PC-3 (cell line): ENCODE data around the gene OPRD1. TPM values are rescaled to one million over a fixed set of nuclear protein-coding genes. Genes with fewer than 3 reads are reported as not detected.

Experiments used
- ATAC-seq: fragments of 200-7000 bp; cut with Tn5 transposase; 2 replicates; pipeline ENCODE4 v1.9.1; 2020; ENCODE audit warnings: mild to moderate bottlenecking, moderate library complexity
- BruUV-seq: library from RNA; stranded (reverse); fragments of 400-500 nt; replicated peaks from 2 replicates; lab custom pipeline; 2021; lab: Mats Ljungman, UMichigan
- CTCF ChIA-PET: fragments of 300-600 bp; sonication (Branson Sonifier 250); formaldehyde crosslinking; loops from one replicate; lab custom pipeline; 2022; ENCODE audit warnings: antibody characterized with exemption; lab: Charles Lee
- POLR2A ChIA-PET: fragments of 300-600 bp; sonication (Branson Sonifier 250); formaldehyde crosslinking; loops from one replicate; lab custom pipeline; 2022; ENCODE audit warnings: antibody characterized with exemption; ENCODE audit not compliant: unreplicated experiment; lab: Charles Lee
- DNase-seq: peaks from one replicate; pipeline ENCODE4 v3.0.0-alpha.2; 2015
- H2AFZ ChIP-seq: fragments of 300-600 bp; sonication (generic); 2 replicates; pipeline ENCODE4 v1.6.0; 2016; ENCODE audit warnings: antibody characterized with exemption, low read length
- H3F3A ChIP-seq: fragments of 300-600 bp; sonication (generic); one replicate; pipeline ENCODE4 v1.6.0; 2017; ENCODE audit warnings: antibody characterized with exemption, low read length, control low read depth, mild to moderate bottlenecking; ENCODE audit not compliant: unreplicated experiment
- H3K27ac ChIP-seq: fragments of 300-600 bp; sonication (generic); 2 replicates; pipeline ENCODE4 v1.5.1; 2016; ENCODE audit warnings: mild to moderate bottlenecking, low read length
- H3K27me3 ChIP-seq: fragments of 300-600 bp; sonication (generic); 2 replicates; pipeline ENCODE4 v1.6.1; 2016; ENCODE audit warnings: low read length, mixed read lengths
- H3K36me3 ChIP-seq: fragments of 300-600 bp; sonication (generic); 2 replicates; pipeline ENCODE4 v1.6.1; 2016; ENCODE audit warnings: low read depth, mixed run types, low read length, mixed read lengths
- H3K4me1 ChIP-seq: fragments of 300-600 bp; sonication (generic); 2 replicates; pipeline ENCODE4 v1.5.1; 2016; ENCODE audit warnings: low read length; ENCODE audit not compliant: insufficient read depth
- H3K4me2 ChIP-seq: fragments of 300-600 bp; sonication (generic); 2 replicates; pipeline ENCODE4 v1.6.0; 2016; ENCODE audit warnings: low read length
- H3K4me3 ChIP-seq: fragments of 300-600 bp; sonication (generic); 2 replicates; pipeline ENCODE4 v1.5.1; 2016; ENCODE audit warnings: mild to moderate bottlenecking, low read length, mixed read lengths
- H3K79me2 ChIP-seq: fragments of 300-600 bp; sonication (generic); 2 replicates; pipeline ENCODE4 v1.6.1; 2017; ENCODE audit warnings: low read length, mixed read lengths
- H3K9ac ChIP-seq: fragments of 300-600 bp; sonication (generic); 2 replicates; pipeline ENCODE4 v1.6.0; 2016; ENCODE audit warnings: mild to moderate bottlenecking, low read length
- H3K9me2 ChIP-seq: fragments of 300-600 bp; sonication (generic); replicated peaks from 2 replicates; pipeline ENCODE4 v1.6.1; 2016; ENCODE audit warnings: mixed run types, low read length, mixed read lengths
- H3K9me3 ChIP-seq: fragments of 300-600 bp; sonication (generic); 2 replicates; pipeline ENCODE4 v1.6.1; 2016; ENCODE audit warnings: low read length, mixed read lengths
- H4K20me1 ChIP-seq: fragments of 300-600 bp; sonication (generic); 2 replicates; pipeline ENCODE4 v1.6.1; 2016; ENCODE audit warnings: low read length, mixed read lengths
- CTCF ChIP-seq: fragments of 300-600 bp; sonication (generic); conservative IDR thresholded peaks from 2 replicates; pipeline ENCODE4 v1.5.1; 2017; ENCODE audit warnings: antibody characterized with exemption, low read depth, mild to moderate bottlenecking, low read length
- EZH2 ChIP-seq: fragments of 300-600 bp; sonication (generic); IDR thresholded peaks from one replicate; pipeline ENCODE4 v1.6.1; 2017; ENCODE audit warnings: antibody characterized with exemption, mild to moderate bottlenecking, low read length; ENCODE audit not compliant: unreplicated experiment
- EZH2phosphoT487 ChIP-seq: fragments of 300-600 bp; sonication (generic); IDR thresholded peaks from 2 replicates; pipeline ENCODE4 v1.6.1; 2018; ENCODE audit warnings: mild to moderate bottlenecking, antibody characterized with exemption, low read length, borderline replicate concordance
- intact Hi-C: fragments of 100-400 bp; cut with micrococcal nuclease; formaldehyde crosslinking; loops from 2 replicates; pipeline ENCODE4 v1.9.0; 2023
- total RNA-seq: library from RNA; depleted of rRNA; stranded (reverse); fragments of >200 nt; gene quantifications from 2 replicates; pipeline ENCODE4 v1.2.3, GENCODE V29; 2014

Gene OPRD1
- total RNA-seq, 1 experiment from 2014 or later, result not detected

GRCh38 chr1:28890836-28891235 is 78.9 kb downstream of the OPRD1 start:
- TSS peak; percentile 3 for BruUV-seq
- H3K27me3 ChIP-seq, result no peaks in the 10 kb centered on the region
- no peak overlapping the region for H3K27ac ChIP-seq
- intact Hi-C loops, result no loop called here
- DNase-seq, result no peak
- no peaks in the 10 kb centered on the region for H3K36me3 ChIP-seq
- H3K4me1 ChIP-seq, result no peaks in the 10 kb centered on the region; the same call in 1 of the 2 replicates
- ATAC-seq, result no peak
- H3K79me2 ChIP-seq, result peaks cover 11% of the 10 kb centered on the region
- H2AFZ ChIP-seq, result no peak overlapping the region
- no peaks in the 10 kb centered on the region for H3F3A ChIP-seq
- H3K9ac ChIP-seq, result no peak overlapping the region
- no peak for TF ChIP-seq CTCF
- no peak for TF ChIP-seq EZH2phosphoT487
- TF ChIP-seq EZH2, result no peak
- no peaks in the 10 kb centered on the region for H3K9me2 ChIP-seq
- no peaks in the 10 kb centered on the region for H4K20me1 ChIP-seq
- no peak overlapping the region for H3K4me3 ChIP-seq
- H3K4me2 ChIP-seq, result no peak overlapping the region
- ChIA-PET POLR2A (no interaction called here), CTCF (interaction anchor here (0.9 kb wide), 1 partner anchor 9 kb away, joined by 3 read pairs; no protein-coding TSS in a partner anchor)
- H3K9me3 ChIP-seq, result no peaks in the 10 kb centered on the region

GRCh38 chr1:28891256-28891655 is 79.3 kb downstream of the OPRD1 start:
- DNase-seq, result no peak
- H3K27me3 ChIP-seq, result no peaks in the 10 kb centered on the region
- no peak overlapping the region for H3K4me3 ChIP-seq
- ATAC-seq, result no peak
- no peak overlapping the region for H3K4me2 ChIP-seq
- peaks cover 11% of the 10 kb centered on the region for H3K79me2 ChIP-seq
- ChIA-PET POLR2A (no interaction called here), CTCF (interaction anchor here (0.9 kb wide), 1 partner anchor 9 kb away, joined by 3 read pairs; no protein-coding TSS in a partner anchor)
- H3K36me3 ChIP-seq, result no peaks in the 10 kb centered on the region
- H3K4me1 ChIP-seq, result no peaks in the 10 kb centered on the region; the same call in 1 of the 2 replicates
- BruUV-seq, result no TSS peak
- no peak for TF ChIP-seq EZH2phosphoT487
- TF ChIP-seq EZH2, result no peak
- H3F3A ChIP-seq, result no peaks in the 10 kb centered on the region
- no peaks in the 10 kb centered on the region for H4K20me1 ChIP-seq
- H2AFZ ChIP-seq, result no peak overlapping the region
- H3K9me3 ChIP-seq, result no peaks in the 10 kb centered on the region
- H3K9ac ChIP-seq, result no peak overlapping the region
- H3K27ac ChIP-seq, result no peak overlapping the region
- no peaks in the 10 kb centered on the region for H3K9me2 ChIP-seq
- intact Hi-C loops, result no loop called here

- peak; percentile 31 for DNase-seq
Measured at GRCh38 chr1:28893403-28894102, 81.6 kb downstream of the OPRD1 start.

More at GRCh38 chr1:28893403-28894102, 81.6 kb downstream of the OPRD1 start:
- intact Hi-C loops, result no loop called here
- POLR2A ChIA-PET, result no interaction called here
- CTCF ChIA-PET, result interaction anchor here (0.7 to 1.4 kb wide), 2 partner anchors 140 to 227 kb away, joined by 3 to 4 read pairs; no protein-coding TSS in a partner anchor
- no peaks in the 10 kb centered on the region for H4K20me1 ChIP-seq
- H3K36me3 ChIP-seq, result no peaks in the 10 kb centered on the region
- no peaks in the 10 kb centered on the region for H3K9me3 ChIP-seq
- H3K27ac ChIP-seq, result no peak overlapping the region
- no peak overlapping the region for H2AFZ ChIP-seq
- no peak overlapping the region for H3K4me2 ChIP-seq
- ATAC-seq, result peak; percentile 43; the same call in 1 of the 2 replicates
- H3K79me2 ChIP-seq, result no peaks in the 10 kb centered on the region
- H3F3A ChIP-seq, result no peaks in the 10 kb centered on the region
- TF ChIP-seq EZH2phosphoT487 (no peak), CTCF (peak; percentile 57), EZH2 (no peak)
- H3K4me3 ChIP-seq, result no peak overlapping the region
- BruUV-seq, result no TSS peak
- no peaks in the 10 kb centered on the region for H3K4me1 ChIP-seq
- H3K9me2 ChIP-seq, result no peaks in the 10 kb centered on the region
- H3K9ac ChIP-seq, result no peak overlapping the region
- H3K27me3 ChIP-seq, result no peaks in the 10 kb centered on the region
